ENCODE data around the gene DNM3. TPM values are rescaled to one million over a fixed set of nuclear protein-coding genes. Genes with fewer than 3 reads are reported as not detected.

DNM3 gene
- total and polyA plus RNA-seq, 9 donors, result 2.2 to 7.0 (median 3.9) TPM

DNA sequence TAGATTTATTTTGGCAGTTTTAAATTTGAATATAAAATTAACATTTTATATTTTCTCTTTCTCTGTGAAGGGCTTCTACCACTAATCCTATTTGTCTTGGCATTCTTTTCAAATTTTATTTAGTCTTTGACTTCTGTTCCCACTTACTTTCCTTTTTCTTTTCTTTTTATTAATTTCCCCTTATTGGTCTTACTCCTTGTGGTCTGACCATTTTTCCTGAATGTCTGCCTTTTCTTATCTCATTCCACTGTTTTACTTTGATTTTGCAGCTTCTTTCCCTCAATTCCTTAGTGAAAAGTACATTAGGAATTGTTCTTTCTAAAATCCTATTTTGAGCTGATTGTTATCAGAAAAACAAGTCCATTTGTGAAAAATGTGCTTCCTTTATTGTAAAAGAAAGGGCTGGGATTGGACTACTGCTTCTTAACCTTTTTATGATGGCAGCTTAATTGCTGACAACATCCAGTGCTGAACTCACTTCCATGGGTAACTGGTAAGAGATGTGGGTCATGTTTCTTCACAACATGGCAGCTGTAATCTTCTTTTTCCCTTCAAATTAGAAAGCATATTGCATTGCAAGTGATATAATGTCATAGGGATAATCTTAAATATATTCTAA, 284.6 kb downstream of the DNM3 start:
- Histone ChIP-seq H3K27me3 (ENCODE audit: control insufficient read depth, insufficient read depth, low read length) (no peaks in the 10 kb centered on the region), H3K27ac (ENCODE audit: low read length) (no peak overlapping the region), H3K4me3 (ENCODE audit: low read length) (no peak overlapping the region), H3K9me3 (replicated peaks; ENCODE audit: control insufficient read depth, low read depth, low read length) (no peaks in the 10 kb centered on the region), H3K4me1 (ENCODE audit: control insufficient read depth, insufficient read depth, low read length) (no peaks in the 10 kb centered on the region), H3K36me3 (ENCODE audit: control insufficient read depth, insufficient read depth, low read length) (no peaks in the 10 kb centered on the region)
- no peak for DNase-seq

DNA sequence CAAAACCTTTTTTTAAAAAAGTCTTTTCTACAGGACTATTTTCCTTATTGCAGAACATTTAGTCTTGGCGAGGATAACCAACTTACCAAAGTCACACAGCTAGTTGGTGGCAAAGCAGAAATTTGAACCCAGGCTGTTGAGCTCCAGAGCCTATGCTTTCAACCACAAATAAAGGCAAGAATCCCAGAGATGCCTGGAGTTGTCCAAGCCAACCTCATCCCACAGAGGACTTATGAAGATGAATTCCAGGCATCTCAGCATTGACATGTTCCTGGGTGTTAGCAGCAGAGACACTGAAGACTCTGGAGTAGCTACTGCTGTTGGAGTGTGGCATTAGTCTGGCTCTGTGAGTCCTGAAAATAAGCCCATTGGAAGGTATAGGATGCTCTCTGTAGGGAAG, 291.5 kb downstream of the DNM3 start:
- Histone ChIP-seq H3K4me3 (ENCODE audit: low read length) (no peak overlapping the region), H3K36me3 (ENCODE audit: control insufficient read depth, insufficient read depth, low read length) (no peaks in the 10 kb centered on the region), H3K27ac (ENCODE audit: low read length) (no peak overlapping the region), H3K9me3 (replicated peaks; ENCODE audit: control insufficient read depth, low read depth, low read length) (no peaks in the 10 kb centered on the region), H3K27me3 (ENCODE audit: control insufficient read depth, insufficient read depth, low read length) (no peaks in the 10 kb centered on the region), H3K4me1 (ENCODE audit: control insufficient read depth, insufficient read depth, low read length) (peaks cover 3% of the 10 kb centered on the region)
- DNase-seq, result no peak
- WGBS (ENCODE audit: insufficient coverage), result 86% methylated on average over 1 of the region's 1 CpG

DNA sequence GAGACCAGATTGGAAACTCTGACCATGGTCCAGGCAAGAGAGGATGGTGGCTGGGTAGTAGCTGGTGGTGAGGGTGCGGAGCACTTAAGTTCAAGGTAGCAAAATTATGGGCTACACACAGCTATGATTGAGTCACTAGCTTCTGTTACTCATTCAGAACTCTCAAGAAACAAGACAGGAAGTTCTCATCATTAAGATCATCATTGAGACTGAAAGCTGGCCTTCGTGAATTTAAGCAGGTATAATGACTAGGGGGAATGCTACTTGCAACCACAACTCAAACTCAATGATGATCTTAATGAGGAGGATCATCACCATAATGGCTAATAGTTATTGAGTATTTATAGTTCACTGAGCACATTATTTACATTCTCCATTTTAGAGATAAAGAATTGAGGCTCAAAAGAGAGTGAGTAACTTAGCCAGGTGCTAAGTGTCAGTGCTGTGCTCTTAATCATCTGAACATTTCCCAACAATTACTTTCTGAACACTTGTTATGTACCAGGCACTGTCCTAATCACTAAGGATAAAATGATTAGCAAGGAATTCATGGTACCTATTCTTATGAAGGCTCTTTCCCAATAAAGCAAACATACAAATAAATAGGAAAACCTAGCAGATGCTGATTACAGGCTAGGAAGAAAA, 292.9 kb downstream of the DNM3 start:
- no peak for DNase-seq
- Histone ChIP-seq H3K9me3 (replicated peaks; ENCODE audit: control insufficient read depth, low read depth, low read length) (no peaks in the 10 kb centered on the region), H3K4me3 (ENCODE audit: low read length) (no peak overlapping the region), H3K27ac (ENCODE audit: low read length) (no peak overlapping the region), H3K36me3 (ENCODE audit: control insufficient read depth, insufficient read depth, low read length) (peaks cover 3% of the 10 kb centered on the region), H3K4me1 (ENCODE audit: control insufficient read depth, insufficient read depth, low read length) (peaks cover 6% of the 10 kb centered on the region), H3K27me3 (ENCODE audit: control insufficient read depth, insufficient read depth, low read length) (no peaks in the 10 kb centered on the region)
- WGBS (ENCODE audit: insufficient coverage), result no CpG with 5 or more reads among the region's 2 CpGs

DNA sequence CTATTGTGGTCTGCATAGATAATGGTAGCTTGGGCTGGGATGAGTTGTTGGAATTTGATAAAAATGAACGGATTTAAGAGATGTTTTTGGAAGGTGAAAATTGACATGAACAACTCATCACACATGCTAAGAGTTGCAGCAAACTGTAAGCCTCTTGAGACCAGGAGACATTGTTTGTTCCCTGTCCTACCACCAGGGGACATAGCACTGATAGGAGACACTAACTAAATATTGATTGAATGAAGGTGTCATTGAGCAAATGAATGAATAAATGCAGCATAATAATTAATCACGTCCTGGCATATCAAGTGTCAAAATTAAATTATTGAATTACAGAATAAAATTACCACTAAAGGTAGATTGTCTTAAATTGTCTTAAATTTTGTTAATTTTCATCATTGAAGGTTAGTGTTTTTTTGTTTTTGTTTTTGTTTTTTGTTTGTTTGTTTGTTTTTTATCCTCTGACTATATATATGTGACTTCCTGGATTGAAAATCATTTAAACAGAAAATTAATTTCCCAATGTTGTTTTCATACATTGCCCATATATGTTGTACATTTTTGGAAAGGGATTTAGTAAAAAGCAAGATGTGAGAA, 293.9 kb downstream of the DNM3 start:
- no peak for DNase-seq
- Histone ChIP-seq H3K4me3 (ENCODE audit: low read length) (no peak overlapping the region), H3K9me3 (replicated peaks; ENCODE audit: control insufficient read depth, low read depth, low read length) (no peaks in the 10 kb centered on the region), H3K27me3 (ENCODE audit: control insufficient read depth, insufficient read depth, low read length) (no peaks in the 10 kb centered on the region), H3K36me3 (ENCODE audit: control insufficient read depth, insufficient read depth, low read length) (peaks cover 3% of the 10 kb centered on the region), H3K27ac (ENCODE audit: low read length) (no peak overlapping the region), H3K4me1 (ENCODE audit: control insufficient read depth, insufficient read depth, low read length) (peaks cover 6% of the 10 kb centered on the region)
- no CpG with 5 or more reads among the region's 2 CpGs for WGBS (ENCODE audit: insufficient coverage)

DNA sequence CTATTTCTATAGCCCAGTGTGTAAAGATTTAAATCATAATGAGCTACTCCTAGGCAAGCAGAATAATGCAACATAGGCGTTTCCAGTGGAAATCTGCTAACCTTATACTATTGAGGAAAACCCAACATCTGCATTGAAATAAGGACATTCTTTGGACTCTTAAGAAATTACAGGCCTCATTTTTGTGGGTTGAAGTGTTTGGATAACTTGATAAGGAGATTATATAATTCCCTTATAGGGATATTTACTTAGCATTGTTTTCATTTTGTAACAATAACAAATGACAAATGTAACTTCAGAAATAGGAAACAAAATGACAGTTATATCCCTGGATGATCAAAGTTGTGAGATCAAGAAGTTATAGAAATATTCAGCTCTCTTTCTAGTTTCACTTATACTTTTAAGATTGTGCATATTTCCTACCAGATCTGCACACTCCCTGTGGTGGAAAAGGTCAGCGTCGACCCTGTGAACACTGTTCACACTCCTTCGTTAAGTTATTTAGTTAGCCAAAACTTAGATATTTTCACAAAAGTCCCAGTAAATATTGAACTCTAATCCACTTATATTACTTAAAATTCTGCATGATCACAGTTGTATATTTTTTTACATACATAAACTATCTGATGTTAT, 294.8 kb downstream of the DNM3 start:
- no CpG with 5 or more reads among the region's 4 CpGs for WGBS (ENCODE audit: insufficient coverage)
- no peaks in the 10 kb centered on the region for H3K27me3 ChIP-seq (ENCODE audit: control insufficient read depth, insufficient read depth, low read length)
- no peaks in the 10 kb centered on the region for H3K9me3 ChIP-seq (replicated peaks; ENCODE audit: control insufficient read depth, low read depth, low read length)
- H3K36me3 ChIP-seq (ENCODE audit: control insufficient read depth, insufficient read depth, low read length), result peaks cover 3% of the 10 kb centered on the region
- no peak overlapping the region for H3K4me3 ChIP-seq (ENCODE audit: low read length)
- peak; percentile 72 for DNase-seq
- peak overlapping the region; percentile 67 for H3K27ac ChIP-seq (ENCODE audit: low read length)
- peaks cover 6% of the 10 kb centered on the region for H3K4me1 ChIP-seq (ENCODE audit: control insufficient read depth, insufficient read depth, low read length)

DNA sequence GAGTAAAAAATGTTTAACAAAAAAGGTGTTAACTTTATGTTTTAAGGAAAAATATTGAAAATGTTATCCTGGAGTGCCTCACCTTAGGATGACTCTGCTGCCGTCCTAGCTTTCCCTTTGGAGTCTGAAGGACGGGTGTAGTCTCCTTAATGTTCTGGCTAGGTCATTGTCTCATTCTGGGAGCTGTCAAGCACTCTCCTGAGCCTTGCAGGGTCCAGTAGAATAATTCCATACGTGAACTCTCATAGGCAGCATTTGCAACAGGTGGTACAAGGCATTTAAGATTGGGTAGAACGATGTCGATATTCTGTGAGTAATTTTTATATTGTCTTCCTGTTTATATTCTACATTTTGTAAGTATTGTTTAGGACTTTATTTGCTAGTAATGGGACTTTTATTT, 295.6 kb downstream of the DNM3 start:
- WGBS (ENCODE audit: insufficient coverage), result no CpG with 5 or more reads among the region's 5 CpGs
- Histone ChIP-seq H3K36me3 (ENCODE audit: control insufficient read depth, insufficient read depth, low read length) (peaks cover 5% of the 10 kb centered on the region), H3K4me1 (ENCODE audit: control insufficient read depth, insufficient read depth, low read length) (peaks cover 6% of the 10 kb centered on the region), H3K4me3 (ENCODE audit: low read length) (no peak overlapping the region), H3K27ac (ENCODE audit: low read length) (peak overlapping the region; percentile 45), H3K9me3 (replicated peaks; ENCODE audit: control insufficient read depth, low read depth, low read length) (no peaks in the 10 kb centered on the region), H3K27me3 (ENCODE audit: control insufficient read depth, insufficient read depth, low read length) (no peaks in the 10 kb centered on the region)
- peak; percentile 90 for DNase-seq

DNA sequence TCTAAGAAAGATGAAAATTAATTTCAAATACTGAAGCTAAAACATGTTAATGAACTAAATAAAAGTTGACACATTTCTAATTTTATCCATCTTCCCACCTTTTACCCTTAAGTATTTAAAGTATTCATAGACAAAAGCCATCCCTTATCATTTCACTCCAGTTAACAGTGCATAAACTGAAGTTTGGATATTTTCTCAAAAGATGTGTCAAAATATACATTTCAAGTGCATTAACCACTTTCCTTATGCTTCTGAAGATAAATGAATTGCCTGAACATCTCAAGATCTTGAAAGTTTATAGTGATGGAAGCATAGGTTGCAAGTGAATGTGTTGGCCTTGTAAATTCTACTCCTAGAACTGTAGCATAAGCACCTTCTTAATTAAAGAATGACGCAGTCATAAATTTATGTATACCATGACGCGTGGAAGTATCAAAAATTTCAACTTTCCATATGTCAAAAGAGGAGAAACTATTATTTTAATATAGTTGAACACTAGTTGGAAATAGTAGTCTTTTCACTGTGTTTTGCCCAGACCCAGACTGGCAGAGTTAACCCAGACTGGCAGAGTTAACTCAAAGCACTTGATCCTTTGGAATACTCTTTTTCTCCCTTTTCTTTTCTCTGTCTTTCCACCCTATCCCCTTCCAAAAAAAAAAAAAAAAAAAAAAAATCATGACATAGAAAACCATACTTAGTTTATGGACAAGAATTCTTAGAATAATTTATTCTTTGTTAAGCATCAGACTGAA, 296.6 kb downstream of the DNM3 start:
- Histone ChIP-seq H3K27me3 (ENCODE audit: control insufficient read depth, insufficient read depth, low read length) (no peaks in the 10 kb centered on the region), H3K4me3 (ENCODE audit: low read length) (no peak overlapping the region), H3K9me3 (replicated peaks; ENCODE audit: control insufficient read depth, low read depth, low read length) (no peaks in the 10 kb centered on the region), H3K4me1 (ENCODE audit: control insufficient read depth, insufficient read depth, low read length) (peaks cover 6% of the 10 kb centered on the region), H3K27ac (ENCODE audit: low read length) (peak overlapping the region; percentile 98), H3K36me3 (ENCODE audit: control insufficient read depth, insufficient read depth, low read length) (peaks cover 8% of the 10 kb centered on the region)
- peak; percentile 56 for DNase-seq
- no CpG with 5 or more reads among the region's 3 CpGs for whole genome bisulfite sequencing (ENCODE audit: insufficient coverage)

DNA sequence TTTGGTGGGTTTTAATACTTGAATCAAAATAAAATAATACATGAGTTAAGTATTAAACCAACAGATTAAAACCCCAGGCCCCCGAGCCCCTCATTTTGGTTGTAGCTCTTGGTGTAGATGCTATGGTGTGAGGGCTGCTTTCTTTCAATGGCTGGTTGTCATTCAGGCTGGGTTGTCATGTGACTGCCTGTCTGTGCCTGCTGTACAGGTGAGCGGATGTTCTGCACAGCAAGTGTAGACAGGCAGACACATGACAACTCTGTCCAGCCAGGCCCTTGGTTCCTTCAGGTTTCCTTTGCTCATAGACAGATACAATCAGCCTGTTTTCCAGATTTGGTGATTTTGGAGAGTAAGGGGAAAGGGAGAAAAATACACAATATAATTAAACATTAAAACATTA, 297.3 kb downstream of the DNM3 start:
- Histone ChIP-seq H3K4me1 (ENCODE audit: control insufficient read depth, insufficient read depth, low read length) (peaks cover 6% of the 10 kb centered on the region), H3K27ac (ENCODE audit: low read length) (peak overlapping the region; percentile 98), H3K4me3 (ENCODE audit: low read length) (no peak overlapping the region), H3K9me3 (replicated peaks; ENCODE audit: control insufficient read depth, low read depth, low read length) (no peaks in the 10 kb centered on the region), H3K27me3 (ENCODE audit: control insufficient read depth, insufficient read depth, low read length) (no peaks in the 10 kb centered on the region), H3K36me3 (ENCODE audit: control insufficient read depth, insufficient read depth, low read length) (peaks cover 8% of the 10 kb centered on the region)
- 33% methylated on average over 1 of the region's 2 CpGs for WGBS (ENCODE audit: insufficient coverage)
- peak; percentile 64 for DNase-seq

DNA sequence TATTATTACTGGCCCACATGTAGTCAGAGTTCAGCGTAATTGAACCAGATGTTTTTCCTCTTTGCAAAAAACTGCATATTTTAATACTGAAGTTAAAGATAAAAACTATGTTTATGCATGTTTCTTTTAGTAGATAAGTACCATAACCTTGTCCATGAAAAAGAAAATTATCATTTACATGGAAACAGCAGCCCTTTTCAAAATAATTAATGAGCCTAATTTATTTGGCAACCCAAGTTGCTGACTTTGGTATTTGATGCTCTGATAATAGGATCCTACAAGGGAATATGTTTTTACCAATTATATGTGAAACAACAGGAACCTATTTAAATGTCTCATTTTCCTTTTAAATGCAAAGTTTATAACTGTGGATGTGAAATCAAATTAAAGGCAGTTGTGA, 297.9 kb downstream of the DNM3 start:
- peak overlapping the region; percentile 73 for H3K4me3 ChIP-seq (ENCODE audit: low read length)
- H3K9me3 ChIP-seq (replicated peaks; ENCODE audit: control insufficient read depth, low read depth, low read length), result no peaks in the 10 kb centered on the region
- peak; percentile 51 for DNase-seq
- peak overlapping the region; percentile 98 for H3K27ac ChIP-seq (ENCODE audit: low read length)
- peaks cover 6% of the 10 kb centered on the region for H3K4me1 ChIP-seq (ENCODE audit: control insufficient read depth, insufficient read depth, low read length)
- H3K36me3 ChIP-seq (ENCODE audit: control insufficient read depth, insufficient read depth, low read length), result peaks cover 8% of the 10 kb centered on the region
- WGBS (ENCODE audit: insufficient coverage), result no CpG with 5 or more reads among the region's 1 CpG
- H3K27me3 ChIP-seq (ENCODE audit: control insufficient read depth, insufficient read depth, low read length), result no peaks in the 10 kb centered on the region

DNA sequence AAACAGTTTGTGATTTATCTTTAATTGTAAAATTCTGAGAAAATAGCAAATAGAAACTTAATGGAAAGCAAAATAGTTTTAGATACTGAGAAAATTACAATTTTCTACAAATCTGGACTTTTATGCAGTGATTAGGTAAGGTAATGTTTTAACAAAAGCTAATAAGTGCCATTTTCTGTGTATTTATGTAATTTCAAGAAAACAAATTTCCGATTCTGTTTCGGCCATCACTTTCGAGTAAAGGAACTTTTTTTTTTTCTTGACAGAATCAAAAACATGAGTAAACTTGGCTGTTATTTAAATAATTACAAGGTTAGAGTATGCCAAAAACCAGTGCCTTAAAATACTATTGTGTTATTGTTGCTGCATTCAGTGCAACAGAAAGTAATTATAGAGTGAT, 298.8 kb downstream of the DNM3 start:
- H3K9me3 ChIP-seq (replicated peaks; ENCODE audit: control insufficient read depth, low read depth, low read length), result no peaks in the 10 kb centered on the region
- H3K27ac ChIP-seq (ENCODE audit: low read length), result peak overlapping the region; percentile 98
- H3K4me1 ChIP-seq (ENCODE audit: control insufficient read depth, insufficient read depth, low read length), result peaks cover 6% of the 10 kb centered on the region
- WGBS (ENCODE audit: insufficient coverage), result no CpG with 5 or more reads among the region's 3 CpGs
- peak overlapping the region; percentile 73 for H3K4me3 ChIP-seq (ENCODE audit: low read length)
- peak; percentile 36 for DNase-seq
- no peaks in the 10 kb centered on the region for H3K27me3 ChIP-seq (ENCODE audit: control insufficient read depth, insufficient read depth, low read length)
- peaks cover 8% of the 10 kb centered on the region for H3K36me3 ChIP-seq (ENCODE audit: control insufficient read depth, insufficient read depth, low read length)

Measured in muscle of leg (tissue), 11 donors.